Hepatocyte (in vitro differentiated cells): ENCODE data around the gene UTS2B.

Experiments
- CTCF ChIP-seq: fragments of 200-600 bp; sonication (generic); IDR thresholded peaks from 2 replicates; pipeline ENCODE4 v1.5.1; 2016; ENCODE audit warnings: antibody characterized with exemption, mild to moderate bottlenecking; ENCODE audit not compliant: poor library complexity
- EZH2 ChIP-seq: fragments of 200-600 bp; sonication (generic); IDR thresholded peaks from 2 replicates; pipeline ENCODE4 v1.6.1; 2016; ENCODE audit warnings: antibody characterized with exemption, mild to moderate bottlenecking, borderline replicate concordance

DNA sequence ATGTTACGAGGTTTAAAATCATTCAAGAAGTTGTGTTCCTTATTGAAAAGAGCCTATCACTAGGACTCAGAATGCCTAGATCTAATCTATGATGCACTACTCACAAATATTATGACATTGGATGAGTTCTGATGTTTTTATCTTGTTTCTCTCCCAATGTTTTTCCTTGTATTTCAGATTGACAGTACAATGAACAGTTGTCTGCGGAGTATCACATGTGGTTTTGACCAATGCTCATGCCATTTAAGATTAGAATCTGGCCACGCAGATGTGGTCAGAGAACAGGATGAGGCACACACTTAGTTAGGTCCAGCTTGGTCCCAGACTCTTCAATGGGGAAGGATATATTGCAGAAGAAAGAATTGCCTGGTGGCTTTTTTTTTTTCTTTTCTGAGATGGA is 26.7 kb downstream of the UTS2B start:
- TF ChIP-seq CTCF = no peak
- no peak for TF ChIP-seq EZH2
